GM18511 (cell line): ENCODE measurements around the gene HEATR5A.

Source experiments
- ATAC-seq: cut with Tn5 transposase; IDR thresholded peaks from one replicate; pipeline ENCODE4 v1.9.1; 2021; ENCODE audit warnings: mild to moderate bottlenecking, moderate library complexity; ENCODE audit not compliant: unreplicated experiment

HEATR5A gene

GRCh38 chr14:31428011-31428410 is 7.7 kb upstream of the HEATR5A start:
- no peak for ATAC-seq

GRCh38 chr14:31426663-31427062 is 6.3 kb upstream of the HEATR5A start:
- ATAC-seq, result no peak

- no peak for ATAC-seq
Observed at GRCh38 chr14:31425905-31426304, 5.6 kb upstream of the HEATR5A start.

GRCh38 chr14:31421200-31421599 is 850 bp upstream of the HEATR5A start:
- ATAC-seq, result no peak

- peak; percentile 26 for ATAC-seq
Observed at GRCh38 chr14:31419967-31420318, 407 bp downstream of the HEATR5A start.

GRCh38 chr14:31419179-31419966 is 977 bp downstream of the HEATR5A start:
- ATAC-seq, result no peak

- no peak for ATAC-seq
Observed at GRCh38 chr14:31418440-31418839, 1.9 kb downstream of the HEATR5A start.

GRCh38 chr14:31414190-31414833 is 6.0 kb downstream of the HEATR5A start:
- ATAC-seq, result no peak

- ATAC-seq, result no peak
Observed at GRCh38 chr14:31411218-31411727, 9.1 kb downstream of the HEATR5A start.

GRCh38 chr14:31410048-31410650 is 10.2 kb downstream of the HEATR5A start:
- ATAC-seq, result no peak

- no peak for ATAC-seq
Observed at GRCh38 chr14:31408421-31408820, 11.9 kb downstream of the HEATR5A start.

GRCh38 chr14:31405599-31406232 is 14.6 kb downstream of the HEATR5A start:
- ATAC-seq, result no peak

GRCh38 chr14:31405106-31405505 is 15.2 kb downstream of the HEATR5A start:
- ATAC-seq, result no peak

- ATAC-seq, result no peak
Observed at GRCh38 chr14:31403707-31404106, 16.6 kb downstream of the HEATR5A start.

- no peak for ATAC-seq
Observed at GRCh38 chr14:31402764-31403439, 17.4 kb downstream of the HEATR5A start.

GRCh38 chr14:31401369-31401932 is 18.9 kb downstream of the HEATR5A start:
- no peak for ATAC-seq

GRCh38 chr14:31400031-31400638 is 20.2 kb downstream of the HEATR5A start:
- no peak for ATAC-seq

GRCh38 chr14:31395572-31396205 is 24.7 kb downstream of the HEATR5A start:
- ATAC-seq, result no peak

GRCh38 chr14:31395119-31395518 is 25.2 kb downstream of the HEATR5A start:
- ATAC-seq, result no peak
